ENCODE results near the gene OPCML.

OPCML gene

GRCh38 chr11:133531971-133532651, at the start of gene OPCML:
OPCML (minus strand) TSS chr11:133532501.
- peaks cover 76% of the 10 kb centered on the region for H3K27me3 Mint-ChIP-seq (ENCODE audit: low read depth)

DNA sequence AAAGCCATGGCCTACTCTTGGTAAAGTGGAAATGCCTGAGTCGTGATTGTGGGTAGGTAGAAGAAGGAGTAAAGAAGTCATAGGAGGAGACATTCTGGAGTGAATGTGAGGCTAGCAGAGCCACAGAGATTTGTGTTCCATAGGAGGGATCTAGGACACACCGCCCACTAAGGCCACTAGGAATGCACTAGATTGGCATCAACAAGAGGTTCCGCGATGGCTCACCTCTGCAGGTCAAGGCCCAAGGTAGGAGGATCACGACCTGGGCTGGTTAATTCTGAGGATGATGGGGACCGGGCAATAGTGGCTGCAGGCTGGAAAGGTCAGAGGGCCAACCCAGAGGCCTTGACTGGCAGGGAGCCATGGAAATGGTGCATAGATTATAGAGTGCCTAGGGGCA, 48.8 kb upstream of the OPCML start:
- H3K4me3 Mint-ChIP-seq: no peak overlapping the region
- peaks cover 3% of the 10 kb centered on the region for H3K9me3 Mint-ChIP-seq
- no peaks in the 10 kb centered on the region for H3K36me3 Mint-ChIP-seq (ENCODE audit: low read depth)
- TF ChIP-seq, protein P1, sequence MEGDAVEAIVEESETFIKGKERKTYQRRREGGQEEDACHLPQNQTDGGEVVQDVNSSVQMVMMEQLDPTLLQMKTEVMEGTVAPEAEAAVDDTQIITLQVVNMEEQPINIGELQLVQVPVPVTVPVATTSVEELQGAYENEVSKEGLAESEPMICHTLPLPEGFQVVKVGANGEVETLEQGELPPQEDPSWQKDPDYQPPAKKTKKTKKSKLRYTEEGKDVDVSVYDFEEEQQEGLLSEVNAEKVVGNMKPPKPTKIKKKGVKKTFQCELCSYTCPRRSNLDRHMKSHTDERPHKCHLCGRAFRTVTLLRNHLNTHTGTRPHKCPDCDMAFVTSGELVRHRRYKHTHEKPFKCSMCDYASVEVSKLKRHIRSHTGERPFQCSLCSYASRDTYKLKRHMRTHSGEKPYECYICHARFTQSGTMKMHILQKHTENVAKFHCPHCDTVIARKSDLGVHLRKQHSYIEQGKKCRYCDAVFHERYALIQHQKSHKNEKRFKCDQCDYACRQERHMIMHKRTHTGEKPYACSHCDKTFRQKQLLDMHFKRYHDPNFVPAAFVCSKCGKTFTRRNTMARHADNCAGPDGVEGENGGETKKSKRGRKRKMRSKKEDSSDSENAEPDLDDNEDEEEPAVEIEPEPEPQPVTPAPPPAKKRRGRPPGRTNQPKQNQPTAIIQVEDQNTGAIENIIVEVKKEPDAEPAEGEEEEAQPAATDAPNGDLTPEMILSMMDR (IDR thresholded peaks at IDR 0.05; ENCODE audit: unreplicated experiment in 3 of 3): no peak
- no peak overlapping the region for H3K27ac Mint-ChIP-seq
- peaks cover 19% of the 10 kb centered on the region for H3K27me3 Mint-ChIP-seq (ENCODE audit: low read depth)
- no peaks in the 10 kb centered on the region for H3K4me1 Mint-ChIP-seq

More at GRCh38 chr11:133531971-133532651, at the start of gene OPCML:
- TF ChIP-seq, protein P1 (IDR thresholded peaks at IDR 0.05; ENCODE audit: unreplicated experiment in 3 of 3): no peak
- peaks cover 8% of the 10 kb centered on the region for H3K4me1 Mint-ChIP-seq
- H3K9me3 Mint-ChIP-seq: no peaks in the 10 kb centered on the region
- H3K36me3 Mint-ChIP-seq (ENCODE audit: low read depth): no peaks in the 10 kb centered on the region
- H3K4me3 Mint-ChIP-seq: peak within 1 kb of the TSS; percentile 48 to 73 (median 65)
- no peak within 1 kb of the TSS for H3K27ac Mint-ChIP-seq

DNA sequence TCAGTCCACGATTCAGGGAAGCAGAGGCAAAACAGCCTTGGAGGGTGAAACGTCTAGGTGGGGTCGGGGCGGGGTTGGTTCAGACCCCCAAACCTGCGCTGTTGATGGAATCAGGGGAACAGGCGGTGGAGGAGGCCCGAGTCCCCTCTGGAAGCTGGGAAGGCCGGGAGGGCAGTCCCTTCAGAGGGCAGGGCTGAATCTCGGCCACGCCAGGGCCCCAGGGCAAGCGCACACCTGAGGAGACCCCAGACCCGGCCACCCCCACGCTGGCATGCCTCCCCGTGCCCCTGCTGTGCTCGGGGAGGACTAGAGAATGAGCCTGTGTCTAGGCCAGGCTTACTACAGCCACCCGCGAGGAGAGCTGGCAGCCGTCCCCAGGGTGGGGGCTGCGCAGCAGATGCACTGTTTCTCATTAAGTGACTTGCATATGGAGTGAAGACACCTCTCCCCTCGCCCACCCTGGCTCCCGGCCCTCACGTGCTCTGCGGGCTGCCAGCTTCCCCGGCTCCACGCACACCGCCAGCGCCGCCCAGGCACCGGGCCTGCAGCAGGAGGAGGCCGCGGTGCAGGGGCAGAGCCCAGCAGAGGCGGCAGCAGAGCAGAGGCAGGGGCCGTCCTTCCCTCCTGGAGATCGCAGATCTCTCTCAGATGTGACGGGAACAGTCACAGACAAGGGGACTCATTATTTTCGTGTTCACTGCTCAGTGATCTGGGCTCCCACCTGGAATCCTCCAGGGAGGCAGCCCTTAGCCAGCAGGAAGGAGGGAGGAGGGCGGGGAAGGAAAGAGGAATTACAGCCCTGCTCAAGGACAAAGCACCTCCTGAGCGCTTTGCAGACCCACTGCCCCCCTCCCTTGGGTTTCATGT, 47.1 kb upstream of the OPCML start:
- Mint-ChIP-seq H3K4me3 (no peak overlapping the region), H3K27me3 (ENCODE audit: low read depth) (peaks cover 31% of the 10 kb centered on the region), H3K27ac (no peak overlapping the region), H3K4me1 (no peaks in the 10 kb centered on the region), H3K36me3 (ENCODE audit: low read depth) (no peaks in the 10 kb centered on the region), H3K9me3 (peaks cover 3% of the 10 kb centered on the region)
- TF ChIP-seq, protein P1 (IDR thresholded peaks at IDR 0.05; ENCODE audit: unreplicated experiment in 3 of 3): no peak

- H3K9me3 Mint-ChIP-seq: peaks cover 3% of the 10 kb centered on the region
- no peak overlapping the region for H3K27ac Mint-ChIP-seq
- peaks cover 31% of the 10 kb centered on the region for H3K27me3 Mint-ChIP-seq (ENCODE audit: low read depth)
- TF ChIP-seq, protein P1 (IDR thresholded peaks at IDR 0.05; ENCODE audit: unreplicated experiment in 3 of 3): no peak
- H3K4me1 Mint-ChIP-seq: no peaks in the 10 kb centered on the region
- H3K4me3 Mint-ChIP-seq: no peak overlapping the region
- H3K36me3 Mint-ChIP-seq (ENCODE audit: low read depth): no peaks in the 10 kb centered on the region
Observed at GRCh38 chr11:133577403-133577802, 45.1 kb upstream of the OPCML start.

DNA sequence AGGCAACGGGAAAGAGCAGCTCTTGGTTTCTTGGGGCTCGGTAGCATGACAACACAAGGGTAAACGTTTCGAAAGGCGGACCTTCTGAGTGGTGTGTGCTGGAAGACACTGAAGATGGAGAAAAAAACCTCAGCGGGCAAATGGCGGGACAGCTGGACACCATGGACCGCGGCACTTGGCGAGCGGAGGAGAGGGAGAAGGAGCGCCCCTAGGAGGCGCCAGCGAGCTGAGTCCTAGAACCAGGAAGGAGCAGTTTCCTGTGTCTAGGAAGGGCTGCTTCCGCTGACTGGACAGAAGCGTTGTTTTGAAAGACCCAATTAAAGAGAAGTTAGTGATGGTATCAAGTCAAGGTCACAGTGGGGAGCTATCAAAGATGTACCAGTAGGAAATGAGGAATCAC, 44.0 kb upstream of the OPCML start:
- H3K27ac Mint-ChIP-seq: no peak overlapping the region
- peaks cover 31% of the 10 kb centered on the region for H3K27me3 Mint-ChIP-seq (ENCODE audit: low read depth)
- no peak overlapping the region for H3K4me3 Mint-ChIP-seq
- TF ChIP-seq, protein P1 (IDR thresholded peaks at IDR 0.05; ENCODE audit: unreplicated experiment in 3 of 3): peak in 1 of 3 experiments; percentile 5
- no peaks in the 10 kb centered on the region for H3K4me1 Mint-ChIP-seq
- H3K9me3 Mint-ChIP-seq: peaks cover 3% of the 10 kb centered on the region
- H3K36me3 Mint-ChIP-seq (ENCODE audit: low read depth): no peaks in the 10 kb centered on the region
